IPS DF 19.7 (cell line): ENCODE results near the gene EIF2S1.
"Not testable (repeated sequence)": the region's sequence is repeated elsewhere in the genome, so short reads cannot be mapped to it uniquely, and the experiment has no call there.

Source experiments
- DNase-seq: peaks from one replicate; pipeline ENCODE4 v3.0.0-alpha.2; 2013; ENCODE audit warnings: low read depth, low spot score

The EIF2S1 gene

GRCh38 chr14:67359775-67360469 lies at the start of gene EIF2S1, which contains the start of gene ATP6V1D:
EIF2S1 (plus strand) TSS chr14:67360328; CDS start chr14:67364768, 4,440 bp downstream.
ATP6V1D (minus strand) TSS chr14:67359804; CDS start chr14:67359698, 106 bp downstream.
- peak; percentile 98 for DNase-seq

DNA sequence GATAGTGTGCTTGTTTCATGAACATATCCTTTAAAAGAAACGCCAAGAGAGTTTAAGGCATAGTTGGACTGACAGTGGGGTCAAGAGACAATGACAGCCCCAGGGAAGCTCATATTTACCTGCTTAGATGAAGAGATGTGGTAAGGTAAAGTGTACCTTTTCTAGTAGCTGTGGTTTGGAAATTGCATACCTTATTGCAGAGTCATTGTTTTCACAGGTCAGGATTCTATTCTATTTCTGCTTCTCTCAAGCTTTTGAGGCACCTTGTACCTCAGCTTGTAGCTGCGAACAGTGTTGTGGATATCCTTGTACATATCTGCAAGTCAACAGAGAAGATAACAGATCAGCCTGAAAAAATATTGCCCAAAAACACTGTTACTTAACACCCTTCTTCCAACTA lies 48.3 kb upstream of the EIF2S1 start:
- no peak for DNase-seq

- DNase-seq = no peak
These were observed 47.0 kb upstream of the EIF2S1 start for GRCh38 chr14:67313153-67313552.

GRCh38 chr14:67317822-67318221 lies 42.3 kb upstream of the EIF2S1 start:
- no peak for DNase-seq

- no peak for DNase-seq
These were observed 41.0 kb upstream of the EIF2S1 start for GRCh38 chr14:67319142-67319541.

DNA sequence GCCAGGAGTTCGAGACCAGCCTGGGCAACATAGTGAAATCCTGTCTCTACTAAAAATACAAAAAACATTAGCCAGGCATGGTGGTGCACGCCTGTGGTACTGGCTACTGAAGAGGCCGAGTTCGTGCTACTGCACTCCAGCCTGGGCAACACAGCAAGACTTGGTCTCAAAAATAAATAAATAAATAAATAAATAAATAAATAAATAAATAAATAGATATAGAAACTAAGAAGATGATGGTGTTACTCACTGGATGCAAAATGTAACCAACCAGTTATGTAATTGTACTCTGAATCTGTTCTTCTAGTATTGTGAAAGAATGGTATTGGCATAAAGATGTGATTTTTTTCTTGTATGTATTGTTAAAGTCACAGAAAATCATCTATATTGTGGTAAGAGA lies 30.5 kb upstream of the EIF2S1 start:
- DNase-seq = not testable (repeated sequence)

- no peak for DNase-seq
These were observed 28.6 kb upstream of the EIF2S1 start for GRCh38 chr14:67331368-67332125.

GRCh38 chr14:67332468-67332867 lies 27.7 kb upstream of the EIF2S1 start:
- no peak for DNase-seq

GRCh38 chr14:67335781-67336180 lies 24.3 kb upstream of the EIF2S1 start:
- DNase-seq = no peak

DNA sequence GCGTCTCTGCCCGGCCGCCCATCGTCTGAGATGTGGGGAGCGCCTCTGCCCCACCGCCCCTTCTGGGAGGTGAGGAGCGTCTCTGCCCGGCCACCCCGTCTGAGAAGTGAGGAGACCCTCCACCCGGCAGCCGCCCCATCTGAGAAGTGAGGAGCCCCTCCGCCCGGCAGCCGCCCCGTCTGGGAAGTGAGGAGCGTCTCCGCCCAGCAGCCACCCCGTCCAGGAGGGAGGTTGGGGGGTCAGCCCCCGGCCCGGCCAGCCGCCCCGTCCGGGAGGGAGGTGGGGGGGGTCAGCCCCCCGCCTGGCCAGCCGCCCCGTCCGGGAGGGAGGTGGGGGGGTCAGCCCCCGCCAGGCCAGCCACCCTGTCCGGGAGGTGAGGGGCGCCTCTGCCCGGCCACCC lies 18.9 kb upstream of the EIF2S1 start:
- not testable (repeated sequence) for DNase-seq

- DNase-seq = no peak
These were observed 16.4 kb upstream of the EIF2S1 start for GRCh38 chr14:67343601-67344230.

DNA sequence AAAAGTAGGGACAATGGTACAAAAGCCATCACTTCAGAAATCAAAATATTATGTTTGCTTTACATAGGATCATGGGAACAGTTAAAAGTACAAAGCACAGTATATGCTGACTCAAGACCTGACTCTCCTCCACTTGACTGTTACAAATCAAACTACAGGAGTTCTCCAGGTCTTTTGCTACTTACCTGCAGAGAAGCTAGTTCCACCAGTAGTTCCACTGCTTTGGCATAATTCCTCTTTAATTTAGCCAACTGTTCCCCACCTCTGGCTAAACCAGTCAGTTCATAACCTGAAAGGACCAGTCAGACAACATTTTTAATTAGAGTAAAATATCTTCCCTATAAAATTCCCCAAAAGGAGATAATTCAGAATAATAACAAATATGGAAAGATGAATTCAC lies 14.5 kb upstream of the EIF2S1 start:
- no peak for DNase-seq

GRCh38 chr14:67352055-67352454 lies 8.1 kb upstream of the EIF2S1 start:
- DNase-seq = no peak

GRCh38 chr14:67357186-67357968 lies 2.8 kb upstream of the EIF2S1 start:
- DNase-seq = no peak

GRCh38 chr14:67357969-67358354 lies 2.2 kb upstream of the EIF2S1 start:
- no peak for DNase-seq

DNA sequence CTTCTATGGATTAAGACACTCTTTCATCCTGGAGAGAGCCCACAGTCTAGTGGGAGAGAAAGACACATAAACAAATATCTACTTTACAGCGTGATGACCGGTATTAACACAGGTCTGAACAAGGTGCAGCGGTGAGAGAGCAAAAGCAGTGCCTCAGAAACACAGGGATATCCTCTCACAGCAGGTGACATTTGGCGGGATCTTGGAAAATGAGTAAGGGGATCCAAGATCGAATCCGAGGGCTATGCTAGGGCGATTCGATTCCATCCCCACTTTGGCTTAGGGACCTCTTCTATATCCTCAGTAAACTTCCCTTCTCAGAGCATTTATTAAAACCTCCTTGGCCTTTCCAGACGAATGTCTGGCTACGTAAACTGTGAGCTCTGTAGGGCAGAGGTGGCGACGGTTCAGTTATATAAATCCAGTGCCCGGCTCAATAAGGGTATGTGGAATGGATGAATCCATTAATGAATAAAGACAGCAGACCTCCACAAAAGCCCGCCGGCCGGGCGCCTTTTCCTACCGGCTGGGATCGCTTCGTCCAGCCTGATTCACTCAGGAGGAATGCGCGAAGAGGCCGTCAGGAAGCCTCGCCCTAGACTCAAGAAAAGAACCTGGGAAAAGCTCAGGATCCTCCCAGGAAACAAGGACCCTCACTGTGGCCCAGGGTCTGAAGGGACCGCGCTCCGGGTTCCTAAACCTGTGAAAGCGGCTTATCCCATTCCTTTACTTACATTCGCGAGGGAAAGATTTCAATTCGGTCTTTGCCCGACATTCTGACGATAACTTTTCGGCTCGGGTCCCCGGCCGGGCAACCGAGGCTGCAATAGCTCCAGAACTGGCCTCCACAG lies 979 bp upstream of the EIF2S1 start:
- no peak for DNase-seq

DNA sequence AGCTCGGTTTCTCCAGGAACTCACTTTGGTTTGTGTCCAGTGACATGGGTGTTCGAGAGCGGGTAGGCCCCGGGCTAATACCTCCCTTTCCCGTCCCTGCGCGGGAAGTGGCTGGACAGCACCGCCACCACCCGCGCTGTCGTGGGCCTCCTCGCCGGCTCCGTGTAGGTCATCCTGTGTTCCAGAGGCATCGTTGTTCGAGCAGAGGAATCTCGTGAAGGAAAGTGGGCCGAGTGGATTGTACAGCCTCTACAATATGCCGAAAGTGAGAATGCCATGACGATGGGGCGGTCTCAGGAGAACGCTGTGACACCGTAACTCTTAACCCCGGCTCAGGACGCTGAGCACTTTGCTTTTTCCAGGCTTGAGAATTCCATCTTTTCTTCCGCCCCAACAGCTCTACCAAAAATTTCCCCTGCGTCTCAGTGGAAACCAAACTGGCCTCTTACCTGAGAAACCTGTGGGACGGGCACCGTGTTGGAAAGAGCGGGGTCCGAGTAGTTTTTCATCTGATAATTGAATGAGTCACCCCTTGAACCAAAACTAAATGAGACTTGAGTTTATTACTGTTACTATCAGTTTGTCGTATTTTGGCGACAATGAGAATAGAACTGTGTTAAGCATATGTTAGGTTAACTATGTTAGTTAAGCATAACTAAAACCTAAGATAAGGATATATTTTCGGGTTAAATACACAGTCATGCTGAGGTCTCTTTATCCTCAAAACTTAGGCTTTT lies 510 bp downstream of the EIF2S1 start:
- DNase-seq = no peak

- DNase-seq = no peak
These were observed 5.3 kb downstream of the EIF2S1 start for GRCh38 chr14:67365476-67365875.

DNA sequence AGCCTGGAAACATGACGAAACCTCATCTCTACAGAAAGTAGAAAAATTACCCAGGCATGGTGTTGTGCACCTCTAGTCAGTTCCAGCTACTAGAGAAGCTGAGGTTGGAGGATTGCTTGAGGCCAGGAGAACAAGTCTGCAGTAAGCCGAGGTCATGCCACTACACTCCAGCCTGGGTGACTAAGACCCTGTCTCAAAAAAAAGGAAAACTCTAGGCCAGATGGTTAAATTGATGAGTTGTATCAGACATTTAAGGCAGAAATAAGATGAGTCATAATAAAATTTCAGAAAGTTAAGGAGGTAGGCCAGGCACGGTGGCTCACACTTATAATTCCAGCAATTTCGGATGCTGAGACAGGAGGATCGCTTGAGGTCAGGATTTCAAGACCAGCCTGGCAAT lies 10.7 kb downstream of the EIF2S1 start:
- no peak for DNase-seq
